ENCODE results near the gene NCF4. TPM values are rescaled to one million over a fixed set of nuclear protein-coding genes. Genes with fewer than 3 reads are reported as not detected.

NCF4 gene
- total RNA-seq, 1 experiment from 2014 or later = not detected

GRCh38 chr22:36913427-36914389 is 52.9 kb downstream of the NCF4 start, which contains the start of gene CSF2RB:
Gene CSF2RB, plus strand, starts transcription at chr22:36913628. Its CDS starts 8,580 bp downstream, at chr22:36922208.
- no TSS peak for BruUV-seq (replicated peaks)
- intact Hi-C loops (cut with micrococcal nuclease; ENCODE audit: unreplicated experiment) = no loop called here
- CTCF ChIA-PET = no interaction called here

GRCh38 chr22:36914390-36914752 is 53.6 kb downstream of the NCF4 start:
- no peak overlapping the region for H3K4me3 ChIP-seq (ENCODE audit: low read depth, low read length, poor library complexity, severe bottlenecking)
- no peaks in the 10 kb centered on the region for H3K36me3 ChIP-seq (ENCODE audit: insufficient read depth, low read length, poor library complexity, severe bottlenecking)
- intact Hi-C loops (cut with micrococcal nuclease; ENCODE audit: unreplicated experiment) = no loop called here
- POLR2A ChIA-PET (ENCODE audit: low non-redundant PET) = no interaction called here
- DNase-seq (ENCODE audit: low spot score) = no peak
- H3K27ac ChIP-seq (ENCODE audit: low read depth, low read length, poor library complexity, severe bottlenecking) = no peak overlapping the region
- TF ChIP-seq CTCF (conservative IDR thresholded peaks at IDR 0.05; ENCODE audit: low read depth, low read length) (no peak), EZH2 (IDR thresholded peaks at IDR 0.05; ENCODE audit: borderline replicate concordance, low read depth, low read length, poor library complexity, severe bottlenecking) (no peak)
- BruUV-seq (replicated peaks) = no TSS peak
- CTCF ChIA-PET = no interaction called here
- H3K9me3 ChIP-seq (ENCODE audit: low read depth, low read length, poor library complexity, severe bottlenecking) = no peaks in the 10 kb centered on the region
- H3K27me3 ChIP-seq (replicated peaks; ENCODE audit: insufficient read depth, low read depth, low read length, poor library complexity) = peaks cover 50% of the 10 kb centered on the region
- H3K4me1 ChIP-seq (ENCODE audit: insufficient read depth, low read length, poor library complexity, severe bottlenecking) = no peaks in the 10 kb centered on the region

More at GRCh38 chr22:36913427-36914389, 52.9 kb downstream of the NCF4 start, which contains the start of gene CSF2RB:
- no peak for DNase-seq (ENCODE audit: low spot score)
- Histone ChIP-seq H3K27ac (ENCODE audit: low read depth, low read length, poor library complexity, severe bottlenecking) (no peak within 1 kb of the TSS), H3K27me3 (replicated peaks; ENCODE audit: insufficient read depth, low read depth, low read length, poor library complexity) (peaks cover 54% of the 10 kb centered on the region), H3K4me1 (ENCODE audit: insufficient read depth, low read length, poor library complexity, severe bottlenecking) (no peaks in the 10 kb centered on the region), H3K36me3 (ENCODE audit: insufficient read depth, low read length, poor library complexity, severe bottlenecking) (no peaks in the 10 kb centered on the region), H3K4me3 (ENCODE audit: low read depth, low read length, poor library complexity, severe bottlenecking) (no peak within 1 kb of the TSS), H3K9me3 (ENCODE audit: low read depth, low read length, poor library complexity, severe bottlenecking) (no peaks in the 10 kb centered on the region)
- TF ChIP-seq CTCF (conservative IDR thresholded peaks at IDR 0.05; ENCODE audit: low read depth, low read length) (no peak), EZH2 (IDR thresholded peaks at IDR 0.05; ENCODE audit: borderline replicate concordance, low read depth, low read length, poor library complexity, severe bottlenecking) (no peak)
- POLR2A ChIA-PET (ENCODE audit: low non-redundant PET) = no interaction called here

GRCh38 chr22:36916034-36916433 is 55.2 kb downstream of the NCF4 start:
- no peak overlapping the region for H3K4me3 ChIP-seq (ENCODE audit: low read depth, low read length, poor library complexity, severe bottlenecking)
- peaks cover 34% of the 10 kb centered on the region for H3K27me3 ChIP-seq (replicated peaks; ENCODE audit: insufficient read depth, low read depth, low read length, poor library complexity)
- ChIA-PET POLR2A (ENCODE audit: low non-redundant PET) (no interaction called here), CTCF (no interaction called here)
- no peaks in the 10 kb centered on the region for H3K4me1 ChIP-seq (ENCODE audit: insufficient read depth, low read length, poor library complexity, severe bottlenecking)
- DNase-seq (ENCODE audit: low spot score) = no peak
- no peaks in the 10 kb centered on the region for H3K36me3 ChIP-seq (ENCODE audit: insufficient read depth, low read length, poor library complexity, severe bottlenecking)
- no TSS peak for BruUV-seq (replicated peaks)
- intact Hi-C loops (cut with micrococcal nuclease; ENCODE audit: unreplicated experiment) = no loop called here
- TF ChIP-seq EZH2 (IDR thresholded peaks at IDR 0.05; ENCODE audit: borderline replicate concordance, low read depth, low read length, poor library complexity, severe bottlenecking) = no peak
- no peak for TF ChIP-seq CTCF (conservative IDR thresholded peaks at IDR 0.05; ENCODE audit: low read depth, low read length)
- no peak overlapping the region for H3K27ac ChIP-seq (ENCODE audit: low read depth, low read length, poor library complexity, severe bottlenecking)
- H3K9me3 ChIP-seq (ENCODE audit: low read depth, low read length, poor library complexity, severe bottlenecking) = no peaks in the 10 kb centered on the region
